Right atrium auricular region (tissue), 2 donors: Measurements from ENCODE around the gene KRTAP11-1. TPM values are rescaled to one million over a fixed set of nuclear protein-coding genes. Genes with fewer than 3 reads are reported as not detected.

ENCODE experiments used
- DNase-seq: peaks from one replicate; pipeline ENCODE4 v3.0.0-alpha.2; 2019; ENCODE audit warnings: low spot score
- H3K27ac ChIP-seq, 2 donors: fragments of 200-600 bp; sonication (generic); 1 replicate in 1 of 2; 2 replicates in 1 of 2; pipeline ENCODE4 v1.5.1; 2016 to 2019
- H3K27me3 ChIP-seq, 2 donors: fragments of 200-600 bp; sonication (generic); one replicate each; pipeline versions ENCODE4 v1.5.1 to v1.6.0; 2017 to 2019
- H3K36me3 ChIP-seq: fragments of 200-600 bp; sonication (generic); one replicate; pipeline ENCODE4 v1.5.1; 2016
- H3K4me1 ChIP-seq, 2 donors: fragments of 200-600 bp; sonication (generic); one replicate each; pipeline versions ENCODE4 v1.5.1 to v1.6.0; 2017 to 2019
- H3K4me3 ChIP-seq, 2 donors: fragments of 200-600 bp; sonication (generic); 1 replicate in 1 of 2; 2 replicates in 1 of 2; pipeline ENCODE4 v1.5.1; 2017 to 2019; ENCODE audit warnings: mild to moderate bottlenecking in 1 of 2, moderate library complexity in 1 of 2
- H3K9me3 ChIP-seq, 2 donors: fragments of 200-600 bp; sonication (generic); one replicate each; pipeline ENCODE4 v1.5.1; 2019
- total RNA-seq, 2 donors: library from RNA; depleted of rRNA; stranded (reverse); fragments of >200 nt; gene quantifications; one replicate each; pipeline ENCODE4 v1.1.0, GENCODE V29; 2016
- TF ChIP-seq, protein P1 (sequence below), 2 donors: fragments of 200-600 bp; sonication (generic); IDR thresholded peaks; one replicate each; pipeline ENCODE4 v1.5.1; 2019; ENCODE audit warnings: antibody characterized with exemption in 2 of 2

KRTAP11-1 gene
- total RNA-seq, 2 donors from 2014 or later = not detected

DNA sequence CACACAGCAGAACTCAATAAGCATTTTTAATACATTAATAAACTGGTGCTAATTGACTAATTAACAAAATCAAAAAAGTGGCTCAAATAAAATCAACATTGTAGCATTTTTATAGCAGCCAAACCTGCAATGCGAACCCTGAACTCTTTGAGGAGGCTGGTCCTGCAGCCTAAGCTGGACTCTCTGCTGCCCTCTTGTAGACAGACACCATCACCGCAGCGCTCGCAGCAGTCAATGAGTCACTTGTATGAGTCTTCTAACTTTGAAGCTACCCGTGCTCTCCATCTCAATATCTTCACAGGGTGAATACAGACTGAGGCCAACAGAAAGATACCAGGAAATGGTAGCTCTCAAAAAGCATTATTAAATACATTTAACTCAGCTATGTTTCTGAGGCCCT, 42.1 kb downstream of the KRTAP11-1 start:
- Histone ChIP-seq H3K27ac (no peak overlapping the region), H3K36me3 (no peaks in the 10 kb centered on the region), H3K4me3 (no peak overlapping the region), H3K9me3 (no peaks in the 10 kb centered on the region), H3K27me3 (no peaks in the 10 kb centered on the region), H3K4me1 (no peaks in the 10 kb centered on the region)
- TF ChIP-seq, protein P1, sequence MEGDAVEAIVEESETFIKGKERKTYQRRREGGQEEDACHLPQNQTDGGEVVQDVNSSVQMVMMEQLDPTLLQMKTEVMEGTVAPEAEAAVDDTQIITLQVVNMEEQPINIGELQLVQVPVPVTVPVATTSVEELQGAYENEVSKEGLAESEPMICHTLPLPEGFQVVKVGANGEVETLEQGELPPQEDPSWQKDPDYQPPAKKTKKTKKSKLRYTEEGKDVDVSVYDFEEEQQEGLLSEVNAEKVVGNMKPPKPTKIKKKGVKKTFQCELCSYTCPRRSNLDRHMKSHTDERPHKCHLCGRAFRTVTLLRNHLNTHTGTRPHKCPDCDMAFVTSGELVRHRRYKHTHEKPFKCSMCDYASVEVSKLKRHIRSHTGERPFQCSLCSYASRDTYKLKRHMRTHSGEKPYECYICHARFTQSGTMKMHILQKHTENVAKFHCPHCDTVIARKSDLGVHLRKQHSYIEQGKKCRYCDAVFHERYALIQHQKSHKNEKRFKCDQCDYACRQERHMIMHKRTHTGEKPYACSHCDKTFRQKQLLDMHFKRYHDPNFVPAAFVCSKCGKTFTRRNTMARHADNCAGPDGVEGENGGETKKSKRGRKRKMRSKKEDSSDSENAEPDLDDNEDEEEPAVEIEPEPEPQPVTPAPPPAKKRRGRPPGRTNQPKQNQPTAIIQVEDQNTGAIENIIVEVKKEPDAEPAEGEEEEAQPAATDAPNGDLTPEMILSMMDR (IDR thresholded peaks at IDR 0.05) = peak in 1 of 2 donors; percentile 11
- no peak for DNase-seq

DNA sequence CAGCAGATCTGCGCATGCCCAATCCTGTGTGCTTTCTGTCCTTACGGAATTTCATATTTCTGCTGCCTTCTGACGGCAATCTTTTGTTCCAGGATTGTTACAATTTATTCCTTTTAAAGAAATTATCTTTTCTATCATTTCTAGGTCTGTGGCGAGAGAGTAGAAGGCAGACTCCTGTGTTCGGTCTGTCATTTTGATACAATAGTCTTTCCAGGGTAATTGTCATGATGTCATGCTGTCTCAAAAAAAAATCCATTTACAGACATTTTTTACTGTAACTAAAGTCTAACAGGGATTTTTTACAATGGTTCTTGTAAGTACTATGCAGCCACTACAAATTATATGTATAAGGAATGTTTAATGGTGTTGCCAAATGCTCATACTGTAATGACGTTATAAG, 42.8 kb downstream of the KRTAP11-1 start:
- no peak for DNase-seq
- TF ChIP-seq, protein P1 (IDR thresholded peaks at IDR 0.05) = no peak
- no peak overlapping the region for H3K4me3 ChIP-seq
- no peaks in the 10 kb centered on the region for H3K36me3 ChIP-seq
- no peaks in the 10 kb centered on the region for H3K4me1 ChIP-seq
- H3K27me3 ChIP-seq = no peaks in the 10 kb centered on the region
- H3K9me3 ChIP-seq = no peaks in the 10 kb centered on the region
- no peak overlapping the region for H3K27ac ChIP-seq

DNA sequence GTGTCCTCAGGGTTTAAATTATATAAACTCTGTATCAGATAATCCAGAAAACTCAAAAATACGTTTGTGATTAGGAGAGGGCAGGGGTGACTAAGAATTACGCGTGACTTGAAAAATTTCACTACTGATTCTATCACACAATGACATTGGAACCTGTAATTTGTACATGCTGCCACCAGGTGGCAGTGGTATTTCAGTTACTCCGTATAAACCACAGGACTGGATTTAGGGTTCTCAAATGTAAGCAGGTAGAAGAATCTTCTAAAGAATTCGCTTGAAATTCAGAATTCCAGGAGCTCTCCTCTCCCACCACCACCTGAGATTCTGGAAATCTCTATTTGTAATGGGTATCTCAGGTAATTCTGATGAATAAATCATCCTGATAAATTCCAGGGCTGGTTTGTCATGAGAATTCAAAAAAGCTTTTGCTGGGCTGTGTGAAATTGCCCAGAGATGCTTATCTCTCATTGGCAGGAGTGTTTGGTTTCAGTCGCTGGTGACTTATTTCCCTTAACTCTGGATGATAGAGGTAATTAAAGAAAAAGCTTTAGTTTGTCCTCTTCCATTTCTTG, 50.1 kb downstream of the KRTAP11-1 start:
- TF ChIP-seq, protein P1 (IDR thresholded peaks at IDR 0.05) = peak in 1 of 2 donors; percentile 57
- Histone ChIP-seq H3K4me3 (no peak overlapping the region), H3K9me3 (peaks cover 0 to 11% of the 10 kb centered on the region in 2 donors), H3K36me3 (no peaks in the 10 kb centered on the region), H3K27me3 (no peaks in the 10 kb centered on the region), H3K27ac (no peak overlapping the region), H3K4me1 (no peaks in the 10 kb centered on the region)
- DNase-seq = no peak

Other genes starting within 250 kb of the KRTAP11-1 start
- not detected for gene KRTAP20-2, start 246.4 kb downstream of the KRTAP11-1 start, total RNA-seq
- not detected for gene KRTAP20-3, start 238.7 kb downstream of the KRTAP11-1 start, total RNA-seq
- gene KRTAP21-3, start 162.8 kb downstream of the KRTAP11-1 start, total RNA-seq = not detected
- not detected for gene KRTAP21-2, start 134.3 kb downstream of the KRTAP11-1 start, total RNA-seq
- gene KRTAP21-1, start 126.2 kb downstream of the KRTAP11-1 start, total RNA-seq = not detected
- gene KRTAP8-1, start 68.3 kb downstream of the KRTAP11-1 start, total RNA-seq = not detected
- not detected for gene KRTAP7-1, start 51.8 kb downstream of the KRTAP11-1 start, total RNA-seq
- gene KRTAP19-8, start 156.9 kb upstream of the KRTAP11-1 start, total RNA-seq = not detected